ENCODE measurements around the gene BPIFB6.

DNA sequence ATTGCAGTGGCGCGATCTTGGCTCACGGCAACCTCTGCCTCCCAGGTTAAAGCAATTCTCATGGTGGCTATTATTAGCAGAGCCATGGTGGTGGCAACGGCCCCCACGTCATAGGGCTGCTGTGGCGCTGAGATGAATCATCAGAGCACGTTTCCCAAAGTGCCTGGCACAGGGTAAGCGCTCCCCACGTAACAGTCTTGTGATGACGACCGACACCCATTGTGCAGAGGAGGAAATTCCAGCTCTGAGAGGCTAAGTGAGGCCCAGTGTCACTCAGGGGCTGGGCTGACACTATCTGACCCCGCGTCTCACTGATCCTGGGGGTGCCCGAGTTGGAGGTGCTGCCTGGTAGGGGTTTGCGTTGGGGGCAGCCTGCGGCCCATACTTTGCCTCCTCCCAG is 43.4 kb upstream of the BPIFB6 start:
- TF ChIP-seq POLR2A (IDR thresholded peaks at IDR 0.05): no peak
- TF ChIP-seq, protein P1, sequence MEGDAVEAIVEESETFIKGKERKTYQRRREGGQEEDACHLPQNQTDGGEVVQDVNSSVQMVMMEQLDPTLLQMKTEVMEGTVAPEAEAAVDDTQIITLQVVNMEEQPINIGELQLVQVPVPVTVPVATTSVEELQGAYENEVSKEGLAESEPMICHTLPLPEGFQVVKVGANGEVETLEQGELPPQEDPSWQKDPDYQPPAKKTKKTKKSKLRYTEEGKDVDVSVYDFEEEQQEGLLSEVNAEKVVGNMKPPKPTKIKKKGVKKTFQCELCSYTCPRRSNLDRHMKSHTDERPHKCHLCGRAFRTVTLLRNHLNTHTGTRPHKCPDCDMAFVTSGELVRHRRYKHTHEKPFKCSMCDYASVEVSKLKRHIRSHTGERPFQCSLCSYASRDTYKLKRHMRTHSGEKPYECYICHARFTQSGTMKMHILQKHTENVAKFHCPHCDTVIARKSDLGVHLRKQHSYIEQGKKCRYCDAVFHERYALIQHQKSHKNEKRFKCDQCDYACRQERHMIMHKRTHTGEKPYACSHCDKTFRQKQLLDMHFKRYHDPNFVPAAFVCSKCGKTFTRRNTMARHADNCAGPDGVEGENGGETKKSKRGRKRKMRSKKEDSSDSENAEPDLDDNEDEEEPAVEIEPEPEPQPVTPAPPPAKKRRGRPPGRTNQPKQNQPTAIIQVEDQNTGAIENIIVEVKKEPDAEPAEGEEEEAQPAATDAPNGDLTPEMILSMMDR (IDR thresholded peaks at IDR 0.05): no peak
- TF ChIP-seq POLR2AphosphoS5 (IDR thresholded peaks at IDR 0.05): no peak

Data from sigmoid colon (tissue), 4 donors.